Measurements from ENCODE around the gene LTBP3.

The LTBP3 gene

GRCh38 chr11:65585396-65586246 lies 27.5 kb upstream of the LTBP3 start:
- no peak for DNase-seq (ENCODE audit: low spot score)

- no peak for DNase-seq (ENCODE audit: low spot score)
These were observed 26.6 kb upstream of the LTBP3 start for GRCh38 chr11:65584723-65585171.

- no peak for DNase-seq (ENCODE audit: low spot score)
These were observed 25.9 kb upstream of the LTBP3 start for GRCh38 chr11:65584106-65584505.

- no peak for DNase-seq (ENCODE audit: low spot score)
These were observed 25.4 kb upstream of the LTBP3 start for GRCh38 chr11:65583589-65583988.

- DNase-seq (ENCODE audit: low spot score): no peak
These were observed 23.8 kb upstream of the LTBP3 start for GRCh38 chr11:65581928-65582327.

- DNase-seq (ENCODE audit: low spot score): no peak
These were observed 22.6 kb upstream of the LTBP3 start for GRCh38 chr11:65580756-65581155.

GRCh38 chr11:65580031-65580692 lies 22.0 kb upstream of the LTBP3 start:
- no peak for DNase-seq (ENCODE audit: low spot score)

- DNase-seq (ENCODE audit: low spot score): no peak
These were observed 21.1 kb upstream of the LTBP3 start for GRCh38 chr11:65579291-65579690.

GRCh38 chr11:65578667-65579066 lies 20.5 kb upstream of the LTBP3 start:
- no peak for DNase-seq (ENCODE audit: low spot score)

GRCh38 chr11:65578134-65578533 lies 20.0 kb upstream of the LTBP3 start:
- DNase-seq (ENCODE audit: low spot score): no peak

GRCh38 chr11:65577756-65578109 lies 19.6 kb upstream of the LTBP3 start:
- DNase-seq (ENCODE audit: low spot score): no peak

- DNase-seq (ENCODE audit: low spot score): peak; percentile 89
These were observed 19.0 kb upstream of the LTBP3 start for GRCh38 chr11:65576867-65577755.

GRCh38 chr11:65576232-65576866 lies 18.2 kb upstream of the LTBP3 start:
- DNase-seq (ENCODE audit: low spot score): no peak

- DNase-seq (ENCODE audit: low spot score): peak; percentile 64
These were observed 17.5 kb upstream of the LTBP3 start, which contains the start of gene EHBP1L1 for GRCh38 chr11:65575568-65576231. EHBP1L1 (plus strand) TSS chr11:65576053; CDS start chr11:65576303, 250 bp downstream.

GRCh38 chr11:65574811-65575567 lies 16.8 kb upstream of the LTBP3 start:
- DNase-seq (ENCODE audit: low spot score): peak; percentile 38

- DNase-seq (ENCODE audit: low spot score): peak; percentile 98
These were observed 16.1 kb upstream of the LTBP3 start for GRCh38 chr11:65574109-65574810.

- DNase-seq (ENCODE audit: low spot score): no peak
These were observed 15.4 kb upstream of the LTBP3 start for GRCh38 chr11:65573391-65574079.

GRCh38 chr11:65572356-65573051 lies 14.3 kb upstream of the LTBP3 start, which contains the start of gene FAM89B:
FAM89B (plus strand) TSS chr11:65572538; CDS start chr11:65572670, 132 bp downstream.
- DNase-seq (ENCODE audit: low spot score): peak; percentile 84
